ENCODE results near the gene CEND1. TPM values are rescaled to one million over a fixed set of nuclear protein-coding genes. Genes with fewer than 3 reads are reported as not detected.

Gene CEND1
- total and polyA plus RNA-seq, 7 donors, result 0.09 to 0.33 (median 0.17) TPM; not detected in 3

DNA sequence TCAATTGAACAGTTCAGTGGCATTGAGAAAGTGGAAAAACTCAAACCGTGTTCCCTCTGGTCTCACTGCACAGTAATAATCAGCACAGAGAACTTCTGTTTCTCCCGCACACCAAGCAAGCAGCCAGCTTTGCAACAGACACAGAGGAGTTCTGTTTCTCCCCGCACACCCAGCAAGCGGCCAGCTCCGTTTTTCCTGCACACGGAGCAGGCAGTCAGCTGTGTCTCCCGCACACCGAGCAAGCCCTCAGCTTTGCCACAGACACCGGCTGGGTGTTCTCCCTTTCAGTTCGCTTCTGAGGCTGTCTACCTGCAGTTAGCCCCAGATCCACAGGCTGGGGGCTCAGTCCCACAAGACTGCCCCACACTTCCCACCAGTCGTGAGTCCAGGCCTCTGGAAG, 52.5 kb downstream of the CEND1 start:
- Histone ChIP-seq H3K27me3 (ENCODE audit: insufficient read depth in 3 of 3, low read length in 2 of 3) (no peaks in the 10 kb centered on the region), H3K9me3 (no peaks in the 10 kb centered on the region), H3K4me3 (no peak overlapping the region), H3K27ac (no peak overlapping the region), H3K36me3 (ENCODE audit: insufficient read depth in 1 of 2, low read depth in 1 of 2) (no peaks in the 10 kb centered on the region), H3K4me1 (no peaks in the 10 kb centered on the region)
- intact Hi-C loops (cut with DNase I), result no loop called here
- TF ChIP-seq, protein P1, sequence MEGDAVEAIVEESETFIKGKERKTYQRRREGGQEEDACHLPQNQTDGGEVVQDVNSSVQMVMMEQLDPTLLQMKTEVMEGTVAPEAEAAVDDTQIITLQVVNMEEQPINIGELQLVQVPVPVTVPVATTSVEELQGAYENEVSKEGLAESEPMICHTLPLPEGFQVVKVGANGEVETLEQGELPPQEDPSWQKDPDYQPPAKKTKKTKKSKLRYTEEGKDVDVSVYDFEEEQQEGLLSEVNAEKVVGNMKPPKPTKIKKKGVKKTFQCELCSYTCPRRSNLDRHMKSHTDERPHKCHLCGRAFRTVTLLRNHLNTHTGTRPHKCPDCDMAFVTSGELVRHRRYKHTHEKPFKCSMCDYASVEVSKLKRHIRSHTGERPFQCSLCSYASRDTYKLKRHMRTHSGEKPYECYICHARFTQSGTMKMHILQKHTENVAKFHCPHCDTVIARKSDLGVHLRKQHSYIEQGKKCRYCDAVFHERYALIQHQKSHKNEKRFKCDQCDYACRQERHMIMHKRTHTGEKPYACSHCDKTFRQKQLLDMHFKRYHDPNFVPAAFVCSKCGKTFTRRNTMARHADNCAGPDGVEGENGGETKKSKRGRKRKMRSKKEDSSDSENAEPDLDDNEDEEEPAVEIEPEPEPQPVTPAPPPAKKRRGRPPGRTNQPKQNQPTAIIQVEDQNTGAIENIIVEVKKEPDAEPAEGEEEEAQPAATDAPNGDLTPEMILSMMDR (IDR thresholded peaks at IDR 0.05), result no peak
- DNase-seq (no peak), ATAC-seq (no peak)
- 36 to 42% (median 37%) methylated on average over 11 of the region's 11 CpGs for WGBS, 3 donors

Other genes starting within 250 kb of the CEND1 start
- gene LMNTD2, start 229.4 kb downstream of the CEND1 start, total RNA-seq, result under 1 TPM in 2 of 4 donors, not detected in 2; 0.25 to 0.27 TPM
- gene LMNTD2, start 229.4 kb downstream of the CEND1 start, polyA plus RNA-seq, result under 1 TPM; 0.04 to 0.12 (median 0.09) TPM
- gene RASSF7, start 229.1 kb downstream of the CEND1 start, total RNA-seq, result 1 to 10 TPM in 1 of 4 donors, under 1 TPM in 2, not detected in 1; 0.78 to 1.2 (median 0.84) TPM
- 1 to 10 TPM in 1 of 3 donors, under 1 TPM in 2; 0.65 to 1.4 (median 1.00) TPM for gene RASSF7, start 229.1 kb downstream of the CEND1 start, polyA plus RNA-seq
- 10 to 100 TPM; 19.8 to 31.2 (median 25.0) TPM for gene PHRF1, start 213.6 kb downstream of the CEND1 start, total RNA-seq
- 10 to 100 TPM; 11.7 to 19.5 (median 13.5) TPM for gene PHRF1, start 213.6 kb downstream of the CEND1 start, polyA plus RNA-seq
- 10 to 100 TPM in 3 of 4 donors, 1 to 10 TPM in 1; 7.5 to 23.1 (median 15.2) TPM for gene IRF7, start 174.1 kb downstream of the CEND1 start, total RNA-seq
- gene IRF7, start 174.1 kb downstream of the CEND1 start, polyA plus RNA-seq, result 10 to 100 TPM in 2 of 3 donors, 1 to 10 TPM in 1; 9.4 to 13.2 (median 12.9) TPM
- under 1 TPM in 1 of 4 donors, not detected in 3; 0.20 TPM for gene CDHR5, start 165.1 kb downstream of the CEND1 start, total RNA-seq
- under 1 TPM in 2 of 3 donors, not detected in 1; 0.07 to 0.34 TPM for gene CDHR5, start 165.1 kb downstream of the CEND1 start, polyA plus RNA-seq
- gene SCT, start 162.9 kb downstream of the CEND1 start, total RNA-seq, result 1 to 10 TPM in 2 of 4 donors, under 1 TPM in 1, not detected in 1; 0.89 to 4.8 (median 1.8) TPM
- gene SCT, start 162.9 kb downstream of the CEND1 start, polyA plus RNA-seq, result under 1 TPM in 1 of 3 donors, not detected in 2; 0.44 TPM
- 1 to 10 TPM in 2 of 4 donors, under 1 TPM in 1, not detected in 1; 0.55 to 1.2 (median 1.1) TPM for gene DRD4, start 152.8 kb downstream of the CEND1 start, total RNA-seq
- under 1 TPM in 2 of 3 donors, not detected in 1; 0.14 to 0.18 TPM for gene DRD4, start 152.8 kb downstream of the CEND1 start, polyA plus RNA-seq
- gene DEAF1, start 94.9 kb downstream of the CEND1 start, total RNA-seq, result 10 to 100 TPM; 15.0 to 30.0 (median 21.0) TPM
- 10 to 100 TPM; 12.5 to 18.1 (median 15.3) TPM for gene DEAF1, start 94.9 kb downstream of the CEND1 start, polyA plus RNA-seq
- gene TMEM80, start 94.3 kb downstream of the CEND1 start, total RNA-seq, result 10 to 100 TPM in 2 of 4 donors, 1 to 10 TPM in 2; 5.9 to 15.7 (median 9.7) TPM
- gene TMEM80, start 94.3 kb downstream of the CEND1 start, polyA plus RNA-seq, result 10 to 100 TPM in 2 of 3 donors, 1 to 10 TPM in 1; 7.4 to 16.3 (median 10.1) TPM
- gene EPS8L2, start 83.9 kb downstream of the CEND1 start, total RNA-seq, result 1 to 10 TPM in 3 of 4 donors, under 1 TPM in 1; 0.89 to 3.1 (median 1.5) TPM
- under 1 TPM; 0.47 to 0.63 (median 0.56) TPM for gene EPS8L2, start 83.9 kb downstream of the CEND1 start, polyA plus RNA-seq
- 100 to 1,000 TPM in 1 of 4 donors, 10 to 100 TPM in 3; 77.7 to 140 (median 81.8) TPM for gene TALDO1, start 42.6 kb downstream of the CEND1 start, total RNA-seq
- gene TALDO1, start 42.6 kb downstream of the CEND1 start, polyA plus RNA-seq, result 10 to 100 TPM; 58.7 to 77.6 (median 65.9) TPM
- gene GATD1, start 12.6 kb downstream of the CEND1 start, total RNA-seq, result 10 to 100 TPM; 13.6 to 32.6 (median 22.2) TPM
- 10 to 100 TPM; 11.0 to 20.9 (median 17.7) TPM for gene GATD1, start 12.6 kb downstream of the CEND1 start, polyA plus RNA-seq
- 1 to 10 TPM; 1.5 to 2.9 (median 2.2) TPM for gene SLC25A22, start 8.2 kb upstream of the CEND1 start, total RNA-seq
- gene SLC25A22, start 8.2 kb upstream of the CEND1 start, polyA plus RNA-seq, result 1 to 10 TPM in 1 of 3 donors, under 1 TPM in 2; 0.49 to 4.3 (median 0.56) TPM
- 10 to 100 TPM in 3 of 4 donors, 1 to 10 TPM in 1; 8.7 to 13.8 (median 10.4) TPM for gene PIDD1, start 15.1 kb upstream of the CEND1 start, total RNA-seq
- 10 to 100 TPM in 2 of 3 donors, 1 to 10 TPM in 1; 9.4 to 16.2 (median 10.9) TPM for gene PIDD1, start 15.1 kb upstream of the CEND1 start, polyA plus RNA-seq
- 1,000 to 10,000 TPM; 1,082 to 1,565 (median 1,354) TPM for gene RPLP2, start 19.9 kb upstream of the CEND1 start, total RNA-seq
- 1,000 to 10,000 TPM in 1 of 3 donors, 100 to 1,000 TPM in 2; 779 to 1,781 (median 798) TPM for gene RPLP2, start 19.9 kb upstream of the CEND1 start, polyA plus RNA-seq
- gene PNPLA2, start 28.8 kb upstream of the CEND1 start, total RNA-seq, result 100 to 1,000 TPM; 125 to 247 (median 175) TPM
- gene PNPLA2, start 28.8 kb upstream of the CEND1 start, polyA plus RNA-seq, result 10 to 100 TPM; 64.8 to 87.9 (median 83.8) TPM
- gene CRACR2B, start 37.8 kb upstream of the CEND1 start, total RNA-seq, result 1 to 10 TPM; 2.4 to 8.9 (median 4.1) TPM
- gene CRACR2B, start 37.8 kb upstream of the CEND1 start, polyA plus RNA-seq, result 1 to 10 TPM; 1.9 to 6.4 (median 2.8) TPM
- 100 to 1,000 TPM; 149 to 175 (median 161) TPM for gene CD151, start 42.9 kb upstream of the CEND1 start, total RNA-seq
- 100 to 1,000 TPM; 158 to 358 (median 224) TPM for gene CD151, start 42.9 kb upstream of the CEND1 start, polyA plus RNA-seq
- 100 to 1,000 TPM; 113 to 205 (median 156) TPM for gene POLR2L, start 52.4 kb upstream of the CEND1 start, total RNA-seq
- gene POLR2L, start 52.4 kb upstream of the CEND1 start, polyA plus RNA-seq, result 100 to 1,000 TPM; 114 to 178 (median 176) TPM
- 10 to 100 TPM; 13.9 to 22.1 (median 16.8) TPM for gene TSPAN4, start 52.8 kb upstream of the CEND1 start, total RNA-seq
- 10 to 100 TPM; 11.4 to 38.5 (median 25.1) TPM for gene TSPAN4, start 52.8 kb upstream of the CEND1 start, polyA plus RNA-seq
- gene CHID1, start 120.7 kb upstream of the CEND1 start, total RNA-seq, result 10 to 100 TPM; 31.2 to 44.5 (median 34.7) TPM
- 10 to 100 TPM; 25.5 to 40.4 (median 28.3) TPM for gene CHID1, start 120.7 kb upstream of the CEND1 start, polyA plus RNA-seq
- gene AP2A2, start 135.8 kb upstream of the CEND1 start, total RNA-seq, result 10 to 100 TPM; 26.5 to 31.4 (median 27.7) TPM
- 10 to 100 TPM; 15.9 to 21.7 (median 19.8) TPM for gene AP2A2, start 135.8 kb upstream of the CEND1 start, polyA plus RNA-seq
- gene MUC6, start 246.6 kb upstream of the CEND1 start, total RNA-seq, result not detected
- gene MUC6, start 246.6 kb upstream of the CEND1 start, polyA plus RNA-seq, result under 1 TPM; under 0.01 to 0.04 (median 0.01) TPM